GM18873 (cell line): ENCODE results near the gene SAMD4B.
A peak's percentile ranks its signal among the peaks of the same experiment; 100 is the strongest.

Source experiments
- ATAC-seq: cut with Tn5 transposase; IDR thresholded peaks from one replicate; pipeline ENCODE4 v1.9.1; 2021; ENCODE audit warnings: mild to moderate bottlenecking, moderate library complexity, moderate number of reproducible peaks; ENCODE audit not compliant: unreplicated experiment, low FRiP score

The SAMD4B gene

GRCh38 chr19:39386557-39386956 lies 44.3 kb downstream of the SAMD4B start:
- no peak for ATAC-seq

GRCh38 chr19:39388657-39389056 lies 46.4 kb downstream of the SAMD4B start:
- ATAC-seq, result no peak

- no peak for ATAC-seq
Observed at GRCh38 chr19:39389631-39390414, 47.6 kb downstream of the SAMD4B start.

GRCh38 chr19:39390451-39390750 lies 48.2 kb downstream of the SAMD4B start:
- ATAC-seq, result no peak

GRCh38 chr19:39390751-39391437 lies 48.7 kb downstream of the SAMD4B start, which contains the start of the genes MED29 and PAF1:
Gene MED29 (plus strand): TSS chr19:39391378. CDS start chr19:39391423, 45 bp downstream.
Gene PAF1 (minus strand): TSS chr19:39391106. CDS start chr19:39390864, 242 bp downstream.
- ATAC-seq, result peak; percentile 92

GRCh38 chr19:39397360-39398296 lies 55.4 kb downstream of the SAMD4B start:
- no peak for ATAC-seq

- ATAC-seq, result no peak
Observed at GRCh38 chr19:39398297-39398864, 56.2 kb downstream of the SAMD4B start.

GRCh38 chr19:39399668-39400050 lies 57.4 kb downstream of the SAMD4B start:
- ATAC-seq, result no peak

GRCh38 chr19:39400061-39400460 lies 57.8 kb downstream of the SAMD4B start:
- ATAC-seq, result no peak

- ATAC-seq, result no peak
Observed at GRCh38 chr19:39401070-39401548, 58.9 kb downstream of the SAMD4B start.

- ATAC-seq, result no peak
Observed at GRCh38 chr19:39401549-39402345, 59.5 kb downstream of the SAMD4B start.

GRCh38 chr19:39402346-39403300 lies 60.4 kb downstream of the SAMD4B start:
- ATAC-seq, result no peak

GRCh38 chr19:39403331-39404312 lies 61.4 kb downstream of the SAMD4B start:
- no peak for ATAC-seq

- no peak for ATAC-seq
Observed at GRCh38 chr19:39405261-39405957, 63.2 kb downstream of the SAMD4B start.

GRCh38 chr19:39405958-39406655 lies 63.9 kb downstream of the SAMD4B start:
- ATAC-seq, result no peak
